ENCODE results near the gene EYA3.
A peak's percentile ranks its signal among the peaks of the same experiment; 100 is the strongest.
"Not testable (repeated sequence)": the region's sequence is repeated elsewhere in the genome, so short reads cannot be mapped to it uniquely, and the experiment has no call there.

Gene EYA3

DNA sequence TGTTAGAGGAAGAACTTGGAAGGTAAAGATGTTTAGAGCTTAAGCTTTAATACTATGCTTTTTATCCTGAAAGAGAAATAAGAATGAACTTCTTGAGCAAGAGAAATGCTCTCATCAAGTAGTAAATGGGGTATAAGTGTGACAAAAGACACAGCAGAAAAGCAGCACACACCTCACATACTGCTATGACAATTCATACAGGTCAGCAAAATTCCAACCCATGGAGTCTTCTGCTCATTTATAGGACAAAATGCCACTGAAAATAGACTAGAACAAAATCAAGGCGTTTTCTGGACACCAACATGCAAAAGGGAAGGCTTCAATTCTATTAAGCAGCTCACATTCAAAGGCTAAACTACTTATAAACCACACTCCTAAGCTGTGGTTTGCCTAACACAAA, 61.2 kb downstream of the EYA3 start:
- no peak for DNase-seq

DNA sequence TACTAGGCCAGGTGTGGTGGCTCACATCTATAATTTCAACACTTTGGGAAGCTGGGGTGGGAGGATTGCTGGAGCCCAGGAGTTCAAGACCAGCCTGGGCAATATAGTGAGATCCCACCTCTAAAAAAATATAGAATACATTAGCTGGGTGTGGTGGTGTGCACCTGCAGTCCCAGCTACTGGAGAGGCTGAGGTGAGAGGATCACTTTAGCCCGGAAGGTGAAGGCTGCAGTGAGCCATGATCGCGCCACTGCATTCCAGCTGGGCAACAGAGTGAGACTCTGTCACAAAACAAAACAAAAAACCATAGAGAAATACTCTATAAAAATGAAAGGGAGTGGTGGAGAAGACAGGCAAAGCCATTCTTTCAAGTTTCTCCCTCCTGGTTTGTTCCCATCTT, 62.1 kb downstream of the EYA3 start:
- DNase-seq: no peak

DNA sequence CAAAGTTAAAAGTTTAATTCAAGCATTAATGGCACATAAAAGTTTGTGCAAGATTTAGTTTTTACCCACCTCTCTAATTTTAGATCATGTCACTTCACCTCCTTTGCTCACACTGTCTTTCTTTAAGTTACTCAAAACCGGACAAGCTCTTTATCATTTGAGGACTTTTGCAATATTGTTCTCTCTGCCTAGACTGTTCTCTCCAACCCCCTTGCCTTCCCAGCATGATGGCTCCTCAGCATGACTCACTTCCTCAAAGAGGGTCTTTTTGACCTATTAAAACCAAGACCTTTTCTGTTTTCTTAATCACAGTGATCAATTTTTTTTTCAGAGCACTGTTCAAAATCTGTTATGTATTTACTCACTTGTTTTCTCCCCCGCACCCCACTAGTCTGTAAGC, 67.3 kb downstream of the EYA3 start:
- no peak for DNase-seq

DNA sequence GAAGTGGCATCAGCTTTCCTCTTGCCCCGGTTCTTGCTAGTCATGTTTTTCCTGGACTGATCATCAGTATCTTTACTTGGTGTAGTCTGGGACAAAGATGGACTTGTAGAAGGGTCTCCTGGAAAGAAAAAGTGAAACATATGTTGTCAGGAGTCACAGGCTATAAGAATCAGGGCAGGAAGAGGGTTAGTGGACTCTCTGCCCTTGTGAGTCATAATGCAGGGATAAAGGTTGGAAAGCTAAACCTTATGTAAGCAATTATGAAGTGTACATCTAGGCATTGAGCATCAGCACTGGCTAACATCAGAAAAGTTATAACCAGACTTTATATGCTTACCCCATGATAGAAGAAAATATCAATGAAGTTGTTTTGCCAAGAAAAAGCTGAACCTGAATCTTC, 77.4 kb downstream of the EYA3 start:
- DNase-seq: no peak

DNA sequence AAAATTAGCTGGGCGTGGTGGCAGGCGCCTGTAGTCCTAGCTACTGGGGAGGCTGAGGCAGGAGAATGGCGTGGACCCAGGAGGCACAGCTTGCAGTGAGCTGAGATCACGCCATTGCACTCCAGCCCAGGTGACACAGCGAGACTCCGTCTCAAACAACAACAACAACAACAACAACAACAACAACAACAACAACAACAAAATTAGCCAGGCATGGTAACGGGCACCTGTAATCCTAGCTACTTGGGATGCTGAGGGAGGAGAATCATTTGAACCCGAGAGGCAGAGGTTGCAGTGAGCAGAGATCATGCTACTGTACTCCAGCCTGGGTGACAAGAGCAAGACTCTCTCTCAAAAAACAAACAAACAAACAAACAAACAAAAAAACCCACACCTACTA, 85.3 kb downstream of the EYA3 start:
- not testable (repeated sequence) for DNase-seq

DNA sequence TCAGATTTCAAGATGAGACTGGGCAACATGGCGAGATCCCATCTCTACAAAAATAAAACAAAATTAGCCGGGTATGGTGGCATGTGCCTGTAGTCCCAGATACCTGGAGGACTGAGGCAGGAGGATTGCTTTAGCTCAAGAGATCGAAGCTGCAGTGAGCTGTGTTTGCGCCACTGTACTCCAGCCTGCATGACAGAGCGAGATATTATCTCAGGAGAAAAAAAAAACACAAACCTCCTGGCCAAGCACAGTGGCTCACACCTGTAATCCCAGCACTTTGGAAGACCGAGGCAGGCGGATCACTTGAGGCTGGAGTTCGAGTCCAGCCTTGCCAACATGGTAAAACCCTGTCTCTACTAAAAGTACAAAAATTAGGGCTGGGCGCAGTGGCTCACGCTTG, 85.8 kb downstream of the EYA3 start:
- DNase-seq: no peak

DNA sequence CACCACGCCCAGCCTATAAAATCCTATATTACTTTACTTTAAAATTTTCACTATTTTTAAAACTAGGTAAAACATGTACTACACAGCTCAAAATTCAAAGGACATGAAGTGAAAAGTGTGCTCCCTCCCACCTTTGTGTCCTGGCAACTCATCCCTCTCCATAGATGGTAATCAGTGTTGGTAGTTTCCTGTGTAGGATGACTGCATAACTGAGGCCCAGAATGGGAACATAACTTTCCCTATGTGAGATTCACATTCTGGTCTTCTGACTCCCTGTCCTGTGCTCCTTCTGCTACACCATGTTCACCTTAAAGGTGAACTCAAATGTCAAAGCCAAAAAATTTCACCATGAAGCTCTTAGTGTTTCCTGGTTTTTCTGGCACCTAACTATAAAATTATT, 89.4 kb downstream of the EYA3 start:
- DNase-seq: no peak

DNA sequence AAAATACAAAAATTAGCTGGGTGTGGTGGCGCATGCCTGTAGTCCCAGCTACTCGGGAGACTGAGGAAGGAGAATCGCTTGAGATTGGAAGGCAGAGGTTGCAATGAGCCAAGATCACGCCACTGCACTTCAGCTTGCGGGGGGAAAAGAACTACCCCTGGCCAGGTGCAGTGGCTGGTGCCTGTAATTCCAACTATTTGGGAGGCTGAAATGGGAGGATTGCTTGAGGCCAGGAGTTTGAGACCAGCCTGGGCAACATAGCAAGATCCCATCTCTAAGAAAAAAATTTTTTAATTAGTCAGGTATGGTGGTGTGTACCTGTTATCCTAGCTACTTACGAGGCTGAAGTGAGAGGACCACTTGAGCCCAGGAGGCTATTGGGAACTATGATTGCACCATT, 93.9 kb downstream of the EYA3 start:
- not testable (repeated sequence) for DNase-seq

DNA sequence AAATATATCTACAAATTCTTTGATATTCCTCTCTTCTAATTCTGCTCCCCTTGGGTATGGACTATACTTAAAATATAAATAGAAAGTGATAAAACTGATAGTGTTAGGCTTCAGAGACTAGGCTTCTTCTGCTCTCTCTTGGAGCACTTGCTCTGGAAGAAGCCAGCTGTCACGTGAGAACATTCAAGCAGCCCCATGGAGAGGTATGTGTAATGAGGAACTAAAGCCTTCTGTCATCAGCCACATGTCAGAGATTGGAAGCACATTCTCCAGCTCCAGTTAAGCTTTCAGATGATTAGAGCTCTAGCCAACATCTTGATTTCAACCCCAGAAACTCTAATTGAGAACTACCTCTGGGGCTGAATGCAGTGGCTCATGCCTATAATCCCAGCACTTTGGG, 94.3 kb downstream of the EYA3 start:
- no peak for DNase-seq

DNA sequence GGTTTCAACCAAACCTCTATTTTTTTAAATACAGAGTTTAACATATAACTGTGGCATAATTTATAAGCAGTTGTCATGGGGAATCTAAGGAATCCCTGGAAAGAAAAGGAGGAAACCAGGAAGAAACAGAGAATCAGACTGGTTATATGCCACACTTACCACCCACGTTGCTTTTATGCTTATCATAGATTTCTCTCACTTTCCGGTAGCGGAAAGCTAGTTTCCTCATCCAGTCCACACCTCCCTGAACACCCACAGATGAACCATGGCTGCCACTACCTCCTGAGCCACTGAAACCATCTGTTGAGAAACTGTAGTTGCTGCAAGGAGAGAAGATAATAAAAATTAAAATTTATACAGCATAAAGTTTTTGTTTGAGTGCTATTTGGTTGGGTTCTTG, 95.2 kb downstream of the EYA3 start:
- DNase-seq: no peak

DNA sequence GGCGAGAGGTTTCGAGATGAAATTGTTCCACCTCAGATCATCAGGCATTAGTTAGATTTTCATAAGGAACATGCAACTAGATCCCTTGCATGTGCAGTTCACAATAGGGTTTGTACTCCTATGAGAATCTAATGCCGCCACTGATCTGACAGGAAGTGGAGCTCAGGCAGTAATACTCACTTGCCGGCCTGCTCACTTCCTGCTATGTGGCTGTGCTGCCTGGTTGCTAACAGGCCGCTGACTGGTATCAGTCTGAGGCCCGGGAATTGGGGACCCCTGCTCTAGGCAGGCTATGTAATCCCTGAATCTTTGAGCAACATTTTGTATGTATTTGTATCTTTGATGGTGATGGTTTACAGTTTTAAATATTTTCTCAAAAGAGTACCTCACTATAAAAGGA, 96.1 kb downstream of the EYA3 start:
- DNase-seq: no peak

DNA sequence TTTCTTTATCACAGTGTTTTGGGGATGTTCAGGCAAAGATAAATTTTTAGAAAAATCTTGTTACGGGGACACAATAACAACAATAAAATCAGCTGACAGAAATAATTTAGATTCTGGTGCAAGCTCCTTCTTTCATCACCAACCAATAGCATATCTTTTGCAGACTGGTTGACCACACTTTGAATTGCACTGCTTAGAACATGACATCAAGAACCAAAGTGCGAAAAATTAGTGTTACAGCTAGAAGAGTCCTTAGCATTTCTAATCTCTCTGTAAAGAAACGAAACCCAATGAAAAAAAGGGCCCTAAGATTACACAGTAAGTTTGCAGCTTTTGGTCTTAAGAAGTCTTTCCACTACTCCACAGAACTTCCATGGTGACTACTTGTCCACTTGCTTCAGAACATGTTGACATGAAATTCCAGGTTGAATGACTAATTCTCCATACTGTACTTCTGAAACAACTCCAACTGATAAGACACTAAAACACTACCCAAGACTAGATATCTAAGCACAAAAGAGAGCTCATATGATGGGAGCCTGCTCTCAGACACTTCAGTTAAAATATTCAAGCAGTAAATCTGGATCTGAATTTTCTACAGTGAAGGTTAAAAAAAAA, 97.4 kb downstream of the EYA3 start:
- DNase-seq: no peak

DNA sequence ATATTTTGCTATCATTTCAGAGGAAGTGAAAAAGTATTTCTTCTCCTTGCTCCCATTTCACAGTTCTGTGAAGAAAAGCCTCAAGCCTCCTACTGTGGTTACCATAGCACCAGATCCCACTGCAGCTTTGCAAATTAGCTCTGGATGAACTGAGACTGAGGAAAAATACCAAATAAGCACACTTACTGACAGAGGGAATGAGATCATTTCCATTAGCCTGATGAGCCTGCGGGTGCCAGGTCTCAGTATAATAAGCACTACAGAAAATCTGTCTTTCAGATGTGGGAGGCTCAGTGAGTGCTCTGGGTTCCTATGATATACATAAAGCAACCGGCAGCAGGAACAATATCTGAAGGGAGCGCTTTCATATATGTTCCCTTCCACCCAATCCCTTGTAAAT, 107.3 kb downstream of the EYA3 start:
- peak; percentile 21 for DNase-seq

DNA sequence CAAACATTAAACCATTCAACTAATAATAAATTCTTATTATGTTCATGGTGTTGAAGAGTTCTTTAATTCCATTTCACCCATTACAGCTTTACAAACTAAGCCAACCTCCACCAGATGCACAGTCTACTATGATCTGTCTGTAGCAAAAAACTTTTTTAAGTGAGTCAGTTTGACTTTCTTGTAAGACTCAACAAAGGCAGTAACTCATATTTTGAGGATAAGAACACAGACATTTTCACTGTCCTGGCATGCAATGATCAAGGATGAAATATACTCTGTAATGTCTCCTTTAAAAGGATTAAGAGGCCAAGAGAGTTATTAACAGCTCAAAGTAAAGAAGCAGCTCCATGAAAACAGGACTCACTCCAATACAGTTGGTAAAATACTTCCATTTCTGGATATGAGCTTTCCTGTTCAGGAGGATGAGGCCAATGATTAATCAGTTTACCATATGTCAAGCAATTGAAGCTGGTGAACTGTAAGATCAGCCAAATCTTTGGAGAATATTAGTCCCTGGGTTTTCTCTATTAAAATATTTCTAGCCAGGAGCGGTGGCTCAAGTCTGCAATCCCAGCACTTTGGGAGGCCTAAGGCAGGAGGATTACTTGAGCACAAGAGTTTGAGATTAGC, 108.1 kb downstream of the EYA3 start:
- DNase-seq: peak; percentile 42

DNA sequence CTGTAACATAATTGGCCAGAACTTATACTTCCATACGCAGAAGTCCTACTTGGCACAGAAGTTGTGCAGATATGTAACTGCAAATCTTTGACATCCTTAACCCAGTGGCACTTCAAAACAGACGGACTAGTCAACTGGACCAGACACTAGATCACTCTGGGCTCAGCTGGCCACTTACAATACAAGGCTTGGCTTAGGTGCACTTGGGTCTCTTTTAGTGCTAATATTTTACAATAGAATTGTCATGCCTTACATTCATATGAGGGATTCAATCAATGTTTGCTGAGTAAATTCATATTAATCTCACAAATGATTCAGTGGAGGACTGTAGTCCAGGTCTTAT, 108.6 kb downstream of the EYA3 start:
- no peak for DNase-seq

DNA sequence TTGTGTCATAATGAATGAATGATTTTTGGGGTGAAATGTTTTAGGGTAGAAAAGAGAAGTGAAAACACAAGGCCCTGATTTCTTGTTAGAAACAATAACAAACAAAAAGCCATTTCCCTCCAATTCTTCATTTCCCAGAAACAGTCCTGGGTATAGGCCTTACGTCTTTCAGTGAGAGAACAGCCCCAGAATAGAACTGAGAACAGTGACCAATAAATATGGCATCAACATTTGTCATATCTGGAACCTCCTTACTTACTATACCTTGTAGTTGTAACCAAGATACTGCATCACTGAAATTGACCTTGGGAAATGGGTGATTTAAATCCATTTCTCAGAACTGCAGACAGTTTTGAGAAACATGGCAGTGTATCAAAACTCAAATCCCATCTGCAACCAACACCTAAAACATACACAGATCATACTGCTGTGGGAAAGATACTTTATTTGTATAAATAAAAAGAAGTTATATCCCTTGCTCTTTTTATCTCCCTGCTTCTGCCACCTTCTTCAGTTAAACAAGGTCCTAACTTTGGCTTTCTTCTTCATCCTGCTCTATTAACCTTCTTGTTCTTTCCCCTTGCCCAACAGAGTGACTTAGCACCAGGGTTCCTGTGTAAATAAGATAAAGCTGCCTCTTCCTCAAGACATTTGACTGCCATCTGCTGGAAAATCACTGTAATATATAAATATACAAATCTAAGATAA, 109.1 kb downstream of the EYA3 start:
- DNase-seq: peak; percentile 69

DNA sequence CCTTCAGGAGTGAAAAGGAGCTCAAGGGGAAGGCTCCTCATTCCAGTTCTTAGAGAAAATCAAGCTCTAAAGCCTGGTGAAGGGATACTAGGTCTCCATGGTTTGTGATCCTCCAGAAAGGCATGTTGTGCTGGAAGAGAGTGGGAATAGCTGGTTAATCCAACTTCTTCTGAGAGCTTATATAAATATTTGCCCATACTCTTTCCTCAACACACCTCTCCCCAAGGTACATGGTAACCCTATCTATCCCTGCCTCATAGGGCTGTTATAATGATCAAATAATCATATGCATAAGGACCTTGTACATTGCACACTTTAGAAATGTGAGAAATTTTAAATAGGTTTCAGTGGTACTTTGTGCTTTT, 114.0 kb downstream of the EYA3 start:
- DNase-seq: no peak

DNA sequence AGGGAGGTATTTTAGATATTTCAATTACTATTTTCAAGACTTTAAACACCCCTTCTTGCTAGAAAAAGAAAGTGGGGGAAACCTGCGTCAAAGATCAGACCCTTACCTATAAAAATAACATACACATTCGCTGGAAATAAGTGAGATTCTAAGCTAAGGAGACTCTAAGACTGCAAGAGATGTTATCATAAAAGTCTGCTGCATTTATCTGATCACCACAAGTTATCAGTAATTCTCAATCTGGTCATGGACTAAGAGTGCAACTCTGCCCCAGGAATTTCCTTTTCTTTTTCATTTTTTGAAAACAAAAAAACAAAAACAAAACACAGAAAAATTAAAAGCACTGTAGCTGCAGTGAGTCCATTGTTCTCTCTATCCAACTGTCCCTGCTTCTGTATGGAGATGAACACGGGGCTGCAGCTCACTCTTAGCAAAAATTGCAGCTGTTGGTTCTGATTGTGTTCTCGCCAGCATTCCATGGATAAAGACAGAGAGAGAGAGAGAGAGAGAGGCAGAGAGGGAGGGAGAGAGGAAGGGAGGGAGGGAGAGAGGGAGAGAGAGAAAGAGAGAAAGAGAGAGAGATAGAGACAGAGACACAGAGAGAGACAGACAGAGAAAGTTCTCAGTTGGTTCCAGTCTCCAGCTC, 114.5 kb downstream of the EYA3 start:
- DNase-seq: no peak

DNA sequence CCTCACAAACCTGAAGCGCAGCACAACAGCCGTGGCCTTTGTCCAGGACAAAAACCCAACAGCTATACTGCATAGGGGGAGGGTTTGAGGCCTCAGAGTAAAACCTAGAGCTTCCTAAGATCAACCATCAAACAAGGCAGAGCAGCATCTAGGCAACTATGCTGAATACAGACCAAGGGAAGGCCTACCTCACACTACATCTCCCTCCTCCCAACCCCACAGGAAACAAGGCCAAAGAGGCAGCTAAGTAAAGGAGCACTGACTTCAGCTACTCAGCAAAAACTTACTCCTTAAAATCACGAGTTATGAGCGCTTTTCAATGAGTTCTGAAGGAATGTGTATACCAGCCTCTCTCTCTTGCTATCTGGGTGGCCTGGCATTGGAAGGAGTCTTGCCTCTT, 116.3 kb downstream of the EYA3 start:
- no peak for DNase-seq

DNA sequence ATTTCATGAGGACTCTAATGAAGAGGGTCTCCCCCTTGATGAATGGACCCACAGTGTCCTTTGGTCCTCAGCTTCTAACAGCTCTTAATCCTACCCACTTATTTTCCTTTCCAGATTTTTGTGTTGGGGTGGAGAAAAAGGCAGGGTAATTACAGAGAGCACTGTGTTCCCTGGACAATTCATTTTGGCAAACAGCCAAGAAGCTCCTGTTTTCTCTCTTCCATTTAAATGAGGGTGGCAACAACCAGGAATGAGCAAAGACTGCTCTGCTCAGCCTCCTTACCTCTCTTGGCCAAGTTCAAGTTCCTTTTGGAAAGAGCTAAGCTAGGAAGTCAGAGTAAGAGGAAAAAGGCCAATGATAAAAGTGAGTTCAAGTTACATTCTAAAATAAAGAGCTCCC, 116.7 kb downstream of the EYA3 start:
- peak; percentile 23 for DNase-seq

DNA sequence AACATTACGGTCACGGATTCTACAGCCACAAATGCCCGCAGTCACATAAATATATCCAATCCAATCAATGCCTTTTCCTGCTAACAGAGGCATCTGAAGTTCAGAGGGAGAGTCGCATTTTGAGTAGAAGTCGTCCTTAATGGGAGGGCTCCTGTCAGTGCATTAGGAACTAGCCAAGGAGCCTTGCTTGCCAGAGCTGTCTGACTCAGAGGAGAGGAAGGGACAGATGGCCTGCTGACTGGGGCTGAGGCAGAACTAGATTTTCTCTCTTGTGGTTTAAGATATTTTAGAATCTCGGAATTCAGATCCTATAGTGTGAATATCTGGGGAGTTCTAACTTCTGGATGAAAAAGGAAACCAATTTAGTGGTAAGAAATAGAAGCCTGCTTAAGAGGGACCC, 118.0 kb downstream of the EYA3 start:
- peak; percentile 86 for DNase-seq

DNA sequence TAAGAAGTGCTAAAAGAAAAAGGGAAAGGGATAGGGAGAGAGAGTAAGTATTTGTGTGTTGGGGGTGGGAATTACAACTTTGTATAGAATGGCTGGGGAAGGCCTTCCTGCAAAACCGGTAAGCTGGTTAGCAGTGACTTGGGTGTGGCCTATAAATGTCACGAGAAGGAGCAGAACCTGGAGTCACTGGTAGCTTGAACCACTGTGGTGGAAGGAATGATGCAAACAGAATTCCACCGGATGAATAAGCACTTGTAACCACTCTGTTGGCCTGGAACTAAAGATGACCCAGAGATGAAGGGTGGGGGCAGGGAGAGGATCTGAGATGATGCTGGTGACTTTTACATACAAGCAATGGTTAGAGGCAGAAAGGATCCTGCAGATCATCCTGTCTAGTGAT, 119.7 kb downstream of the EYA3 start:
- DNase-seq: peak; percentile 88

DNA sequence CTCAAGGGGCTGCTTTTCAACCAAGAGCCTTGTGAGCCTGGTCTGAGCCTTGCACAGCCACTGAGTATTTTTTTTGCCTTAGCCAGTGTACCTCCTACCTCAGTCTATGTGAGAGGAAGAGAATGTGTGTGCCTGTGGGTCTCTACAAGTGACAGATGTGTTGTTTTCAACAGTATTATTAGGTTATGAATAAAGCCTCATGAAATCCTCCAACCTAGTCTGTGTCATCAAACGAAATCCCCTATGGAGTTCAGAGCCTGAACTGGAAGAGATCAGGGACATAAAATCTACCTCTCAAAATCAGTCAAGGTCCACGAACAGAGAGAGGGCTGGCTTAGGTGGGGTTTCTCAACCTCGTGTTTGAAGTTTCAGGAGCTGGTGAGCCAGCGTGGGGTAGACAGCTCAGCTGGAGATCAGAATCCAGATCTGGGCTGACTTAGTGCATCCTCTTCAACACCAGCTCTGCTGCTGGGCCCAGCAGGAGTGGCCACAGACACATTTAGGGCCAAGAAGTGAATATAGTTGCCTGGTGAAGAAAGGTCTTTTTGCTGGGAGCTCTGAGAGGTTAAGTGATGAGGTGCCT, 120.4 kb downstream of the EYA3 start:
- no peak for DNase-seq

Measured in fibroblast of upper back skin (primary cell).